Measurements from ENCODE around the gene C2CD2. TPM values are rescaled to one million over a fixed set of nuclear protein-coding genes. Genes with fewer than 3 reads are reported as not detected.

Gene C2CD2
- total and polyA plus RNA-seq, 2 donors (not counting 1 experiment from before 2014, with no cell fraction given): 6.8 to 11.9 TPM

DNA sequence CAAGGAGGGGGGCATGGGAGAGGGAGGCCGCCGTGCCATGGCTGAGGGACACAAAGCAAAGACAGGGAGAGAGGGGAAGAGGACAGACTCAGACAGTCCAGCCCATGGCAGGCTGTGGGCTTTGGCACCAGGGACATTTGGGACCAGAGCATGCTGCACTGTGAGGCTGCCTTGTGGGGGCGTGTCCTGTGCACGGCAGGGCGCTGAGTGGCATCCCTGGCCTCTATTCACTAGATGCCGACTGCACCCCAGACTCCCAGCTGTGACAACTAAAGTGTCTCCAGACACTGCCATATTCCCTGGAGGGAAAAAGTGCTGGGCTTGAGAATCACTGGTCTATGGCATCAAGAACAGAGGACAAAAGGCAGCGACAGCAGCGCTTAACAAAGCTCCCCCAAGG lies 56.1 kb downstream of the C2CD2 start:
- peaks cover 0 to 12% of the 10 kb centered on the region in 2 experiments for H3K36me3 ChIP-seq (replicated peaks in 1 of 2; ENCODE audit: control extremely low read depth in 1 of 2, control insufficient read depth in 1 of 2, extremely low read depth in 1 of 2, insufficient read depth in 2 of 2, low read length in 1 of 2)
- H3K9me3 Mint-ChIP-seq (ENCODE audit: insufficient read depth): no peaks in the 10 kb centered on the region
- H3K27me3 Mint-ChIP-seq: no peaks in the 10 kb centered on the region
- POLR2A ChIA-PET: no interaction called here
- ATAC-seq (ENCODE audit: low read depth) (no peak), DNase-seq (no peak)
- no peaks in the 10 kb centered on the region for H4K20me1 ChIP-seq (ENCODE audit: control insufficient read depth, insufficient read depth, low read length, poor library complexity, severe bottlenecking)
- no peaks in the 10 kb centered on the region for H3K27me3 ChIP-seq (replicated peaks in 1 of 4; ENCODE audit: control extremely low read depth in 1 of 4, control insufficient read depth in 3 of 4, insufficient read depth in 4 of 4, low read length in 3 of 4)
- no peak overlapping the region for H3K27ac ChIP-seq (ENCODE audit: low read length in 2 of 2)
- intact Hi-C loops (cut with micrococcal nuclease): loop anchor here (5.0 kb wide), 1 partner anchor 35 kb away; no protein-coding TSS in a partner anchor
- H3K4me3 ChIP-seq (ENCODE audit: control extremely low read depth in 1 of 5, extremely low read depth in 1 of 5, insufficient read depth in 1 of 5, low read depth in 2 of 5, low read length in 4 of 5): no peak overlapping the region
- H3K27ac Mint-ChIP-seq: no peak overlapping the region
- H3K9me3 ChIP-seq (ENCODE audit: control extremely low read depth in 1 of 3, control insufficient read depth in 2 of 3, insufficient read depth in 1 of 3, low read length in 2 of 3): no peaks in the 10 kb centered on the region
- CTCF ChIA-PET: no interaction called here
- H3K4me3 Mint-ChIP-seq: no peak overlapping the region
- WGBS (ENCODE audit: insufficient coverage): 92% methylated on average over 6 of the region's 8 CpGs
- no peak for TF ChIP-seq CTCF (IDR thresholded peaks at IDR 0.05)
- no peak for TF ChIP-seq EZH2 (IDR thresholded peaks at IDR 0.05; ENCODE audit: borderline replicate concordance, insufficient read depth, low read depth, low read length, poor library complexity, severe bottlenecking)
- H3K4me1 Mint-ChIP-seq: peaks cover 15% of the 10 kb centered on the region
- H3K4me1 ChIP-seq (ENCODE audit: control insufficient read depth in 2 of 2, insufficient read depth in 2 of 2, low read length in 2 of 2): peaks cover 7 to 10% of the 10 kb centered on the region in 2 donors
- no peak overlapping the region for H3K4me2 ChIP-seq (replicated peaks; ENCODE audit: low read depth, low read length, poor library complexity, severe bottlenecking)
- no peaks in the 10 kb centered on the region for H3K79me2 ChIP-seq (ENCODE audit: control insufficient read depth, insufficient read depth, low read length)
- no peak overlapping the region for H2AFZ ChIP-seq (ENCODE audit: insufficient read depth, low read depth, low read length, poor library complexity, severe bottlenecking)
- H3K9ac ChIP-seq (ENCODE audit: low read length): no peak overlapping the region

DNA sequence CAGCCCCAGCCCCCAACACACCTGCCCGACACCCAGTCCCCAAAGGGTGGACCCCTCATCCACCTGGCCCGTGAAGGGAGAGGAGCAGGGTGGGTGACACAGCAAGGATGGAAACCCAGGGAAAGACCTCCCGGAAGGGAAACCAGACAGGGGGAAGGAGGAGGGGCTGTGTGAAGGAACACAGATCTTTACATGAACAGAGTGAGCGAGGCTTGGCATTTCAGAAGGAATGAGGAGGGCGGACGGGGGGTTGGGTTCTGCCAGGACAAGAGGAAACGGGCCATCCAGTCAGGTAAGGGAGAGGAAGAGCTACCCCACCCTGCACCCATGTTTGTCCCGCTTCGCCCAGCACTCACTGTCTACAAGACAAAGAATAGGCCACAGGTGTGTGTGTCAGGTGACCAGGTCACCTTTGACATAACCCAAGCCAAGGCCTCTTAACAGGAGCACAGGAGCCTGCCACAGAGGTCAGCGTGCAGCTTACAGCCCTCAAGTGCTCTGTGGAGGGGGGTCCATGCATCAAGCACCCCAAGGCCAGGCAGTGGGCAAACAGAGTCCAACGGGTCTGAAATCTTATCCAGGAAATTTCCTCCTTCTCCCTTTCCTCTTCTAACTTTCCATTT lies 56.7 kb downstream of the C2CD2 start:
- no peaks in the 10 kb centered on the region for H3K27me3 Mint-ChIP-seq
- Histone ChIP-seq H3K36me3 (replicated peaks in 1 of 2; ENCODE audit: control extremely low read depth in 1 of 2, control insufficient read depth in 1 of 2, extremely low read depth in 1 of 2, insufficient read depth in 2 of 2, low read length in 1 of 2) (peaks cover 0 to 12% of the 10 kb centered on the region in 2 experiments), H3K27ac (ENCODE audit: low read length in 2 of 2) (no peak overlapping the region), H3K4me2 (replicated peaks; ENCODE audit: low read depth, low read length, poor library complexity, severe bottlenecking) (no peak overlapping the region), H3K9ac (ENCODE audit: low read length) (no peak overlapping the region), H3K79me2 (ENCODE audit: control insufficient read depth, insufficient read depth, low read length) (no peaks in the 10 kb centered on the region), H3K27me3 (replicated peaks in 1 of 4; ENCODE audit: control extremely low read depth in 1 of 4, control insufficient read depth in 3 of 4, insufficient read depth in 4 of 4, low read length in 3 of 4) (no peaks in the 10 kb centered on the region), H3K9me3 (ENCODE audit: control extremely low read depth in 1 of 3, control insufficient read depth in 2 of 3, insufficient read depth in 1 of 3, low read length in 2 of 3) (no peaks in the 10 kb centered on the region), H3K4me1 (ENCODE audit: control insufficient read depth in 2 of 2, insufficient read depth in 2 of 2, low read length in 2 of 2) (peaks cover 7 to 10% of the 10 kb centered on the region in 2 donors), H4K20me1 (ENCODE audit: control insufficient read depth, insufficient read depth, low read length, poor library complexity, severe bottlenecking) (no peaks in the 10 kb centered on the region), H3K4me3 (ENCODE audit: control extremely low read depth in 1 of 5, extremely low read depth in 1 of 5, insufficient read depth in 1 of 5, low read depth in 2 of 5, low read length in 4 of 5) (no peak overlapping the region), H2AFZ (ENCODE audit: insufficient read depth, low read depth, low read length, poor library complexity, severe bottlenecking) (no peak overlapping the region)
- CTCF ChIA-PET: interaction anchor here (0.7 kb wide), 1 partner anchor 30 kb away, joined by 3 read pairs; no protein-coding TSS in a partner anchor
- ATAC-seq (ENCODE audit: low read depth): no peak
- H3K4me3 Mint-ChIP-seq: no peak overlapping the region
- no peak overlapping the region for H3K27ac Mint-ChIP-seq
- peaks cover 15% of the 10 kb centered on the region for H3K4me1 Mint-ChIP-seq
- no peaks in the 10 kb centered on the region for H3K9me3 Mint-ChIP-seq (ENCODE audit: insufficient read depth)
- intact Hi-C loops (cut with micrococcal nuclease): loop anchor here (5.0 kb wide), 1 partner anchor 35 kb away; no protein-coding TSS in a partner anchor
- TF ChIP-seq CTCF (IDR thresholded peaks at IDR 0.05): no peak
- no peak for TF ChIP-seq EZH2 (IDR thresholded peaks at IDR 0.05; ENCODE audit: borderline replicate concordance, insufficient read depth, low read depth, low read length, poor library complexity, severe bottlenecking)
- WGBS (ENCODE audit: insufficient coverage): 92% methylated on average over 2 of the region's 11 CpGs
- DNase-seq: no peak
- POLR2A ChIA-PET: no interaction called here
